Left lung (tissue), 10 donors: ENCODE data around the gene MAGEA9B. TPM values are rescaled to one million over a fixed set of nuclear protein-coding genes. Genes with fewer than 3 reads are reported as not detected.
"Not testable (repeated sequence)": the region's sequence is repeated elsewhere in the genome, so short reads cannot be mapped to it uniquely, and the experiment has no call there.

Source experiments
- ATAC-seq: fragments of 200-7000 bp; cut with Tn5 transposase; one replicate; pipeline ENCODE4 v1.9.1; 2020; ENCODE audit warnings: moderate library complexity
- DNase-seq, 4 donors: peaks; one replicate each; pipeline ENCODE4 v3.0.0-alpha.2; 2013 to 2020
- H3K27ac ChIP-seq, 2 donors: fragments of 200-600 bp; sonication (generic) in 1 of 2; one replicate each; pipeline versions ENCODE4 v1.5.0 to v1.8.0; 2020 to 2021
- H3K27me3 ChIP-seq, 2 donors: fragments of 200-600 bp; sonication (generic) in 1 of 2; one replicate each; pipeline versions ENCODE4 v1.5.0 to v1.8.0; 2020 to 2021
- H3K36me3 ChIP-seq, 2 donors: fragments of 200-600 bp; sonication (generic) in 1 of 2; one replicate each; pipeline versions ENCODE4 v1.5.0 to v1.8.0; 2020 to 2021
- H3K4me1 ChIP-seq, 2 donors: fragments of 200-600 bp; one replicate each; pipeline ENCODE4 v1.8.0; 2021
- H3K4me3 ChIP-seq, 2 donors: fragments of 200-600 bp; sonication (generic) in 1 of 2; one replicate each; pipeline versions ENCODE4 v1.5.0 to v1.8.0; 2020 to 2021; ENCODE audit warnings: mild to moderate bottlenecking in 1 of 2
- H3K9me3 ChIP-seq, 2 donors: fragments of 200-600 bp; sonication (generic) in 1 of 2; one replicate each; pipeline versions ENCODE4 v1.5.0 to v1.8.0; 2020 to 2021
- intact Hi-C, 2 donors: fragments of 100-400 bp; cut with DNase I; formaldehyde crosslinking; loops; one replicate each; pipeline versions ENCODE4 v1.11.2 to v1.14.2; 2022
- polyA plus RNA-seq, 6 donors: library from polyadenylated mRNA; unstranded; fragments of 120-200 nt; gene quantifications; one replicate each; pipeline ENCODE4 v1.2.1, GENCODE V29; 2013; ENCODE audit not compliant: insufficient read length in 6 of 6
- total RNA-seq, 2 donors: library from RNA; stranded (reverse); fragmentation: NEBNext Ultra II Directional; extraction: Animal tissue kit (Norgen Biotek cat#: 25700); gene quantifications; one replicate each; pipeline ENCODE4 v1.2.1, GENCODE V29; 2021
- TF ChIP-seq, protein P1 (sequence below), 2 donors: fragments of 200-600 bp; sonication (generic) in 1 of 2; IDR thresholded peaks; one replicate each; pipeline versions ENCODE4 v1.5.0 to v1.8.0; 2021; ENCODE audit warnings: antibody characterized with exemption in 2 of 2
- donor health status: DM: no; HTN: yes; CAD: no.
- donor health status: DM: no; HTN: no; CAD: no.

MAGEA9B gene
- total and polyA plus RNA-seq, 8 donors = not detected

GRCh38 chrX:149628768-149629167, 41.5 kb upstream of the MAGEA9B start:
- ATAC-seq (no peak), DNase-seq (no peak)
- TF ChIP-seq, protein P1, sequence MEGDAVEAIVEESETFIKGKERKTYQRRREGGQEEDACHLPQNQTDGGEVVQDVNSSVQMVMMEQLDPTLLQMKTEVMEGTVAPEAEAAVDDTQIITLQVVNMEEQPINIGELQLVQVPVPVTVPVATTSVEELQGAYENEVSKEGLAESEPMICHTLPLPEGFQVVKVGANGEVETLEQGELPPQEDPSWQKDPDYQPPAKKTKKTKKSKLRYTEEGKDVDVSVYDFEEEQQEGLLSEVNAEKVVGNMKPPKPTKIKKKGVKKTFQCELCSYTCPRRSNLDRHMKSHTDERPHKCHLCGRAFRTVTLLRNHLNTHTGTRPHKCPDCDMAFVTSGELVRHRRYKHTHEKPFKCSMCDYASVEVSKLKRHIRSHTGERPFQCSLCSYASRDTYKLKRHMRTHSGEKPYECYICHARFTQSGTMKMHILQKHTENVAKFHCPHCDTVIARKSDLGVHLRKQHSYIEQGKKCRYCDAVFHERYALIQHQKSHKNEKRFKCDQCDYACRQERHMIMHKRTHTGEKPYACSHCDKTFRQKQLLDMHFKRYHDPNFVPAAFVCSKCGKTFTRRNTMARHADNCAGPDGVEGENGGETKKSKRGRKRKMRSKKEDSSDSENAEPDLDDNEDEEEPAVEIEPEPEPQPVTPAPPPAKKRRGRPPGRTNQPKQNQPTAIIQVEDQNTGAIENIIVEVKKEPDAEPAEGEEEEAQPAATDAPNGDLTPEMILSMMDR (IDR thresholded peaks at IDR 0.05) = no peak
- intact Hi-C loops = no loop called here
- Histone ChIP-seq H3K9me3 (no peaks in the 10 kb centered on the region), H3K27me3 (no peaks in the 10 kb centered on the region), H3K4me1 (peaks cover 0 to 7% of the 10 kb centered on the region in 2 donors), H3K27ac (no peak overlapping the region), H3K36me3 (no peaks in the 10 kb centered on the region), H3K4me3 (no peak overlapping the region)

- ATAC-seq (no peak), DNase-seq (no peak)
- H3K36me3 ChIP-seq = no peaks in the 10 kb centered on the region
- TF ChIP-seq, protein P1 (IDR thresholded peaks at IDR 0.05) = no peak
- no peak overlapping the region for H3K4me3 ChIP-seq
- H3K27ac ChIP-seq = no peak overlapping the region
- H3K9me3 ChIP-seq = no peaks in the 10 kb centered on the region
- no peaks in the 10 kb centered on the region for H3K27me3 ChIP-seq
- intact Hi-C loops = no loop called here
- H3K4me1 ChIP-seq = peaks cover 0 to 7% of the 10 kb centered on the region in 2 donors
Observed at GRCh38 chrX:149628280-149628679, 41.0 kb upstream of the MAGEA9B start.

GRCh38 chrX:149626829-149627228, 39.6 kb upstream of the MAGEA9B start:
- DNase-seq, H3K4me1 ChIP-seq, H3K9me3 ChIP-seq, H3K27me3 ChIP-seq, H3K27ac ChIP-seq, ATAC-seq, intact Hi-C loops, H3K4me3 ChIP-seq, H3K36me3 ChIP-seq: not testable (repeated sequence)

GRCh38 chrX:149619662-149620061, 32.4 kb upstream of the MAGEA9B start:
- H3K4me1 ChIP-seq, H3K27me3 ChIP-seq, H3K27ac ChIP-seq, DNase-seq, H3K4me3 ChIP-seq, H3K36me3 ChIP-seq, intact Hi-C loops, H3K9me3 ChIP-seq, ATAC-seq: not testable (repeated sequence)

DNA sequence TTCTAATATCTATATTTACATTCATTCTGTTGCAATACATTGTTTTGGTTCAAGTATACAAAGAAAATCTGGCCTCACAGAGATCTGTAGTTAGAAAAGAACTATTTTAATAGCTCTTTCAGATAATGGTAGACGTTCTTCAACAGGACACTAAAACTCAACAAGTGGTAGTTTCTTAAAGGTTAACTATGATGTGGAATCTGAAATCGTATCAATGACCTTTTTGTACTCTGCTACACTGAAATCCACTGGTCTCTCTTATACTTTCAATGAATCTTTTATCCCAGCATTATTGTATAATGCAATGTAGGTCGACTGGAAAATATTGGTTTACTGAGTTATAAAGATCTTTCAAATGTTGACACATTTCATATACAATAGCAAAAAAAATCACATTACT, 31.6 kb upstream of the MAGEA9B start:
- ATAC-seq = no peak
- H3K27ac ChIP-seq = no peak overlapping the region
- H3K27me3 ChIP-seq = no peaks in the 10 kb centered on the region
- H3K9me3 ChIP-seq = no peaks in the 10 kb centered on the region
- H3K4me1 ChIP-seq = no peaks in the 10 kb centered on the region
- TF ChIP-seq, protein P1 (IDR thresholded peaks at IDR 0.05) = no peak
- H3K4me3 ChIP-seq = no peak overlapping the region
- H3K36me3 ChIP-seq = no peaks in the 10 kb centered on the region
- no peak for DNase-seq
- intact Hi-C loops = no loop called here

- no peaks in the 10 kb centered on the region for H3K9me3 ChIP-seq
- H3K36me3 ChIP-seq = no peaks in the 10 kb centered on the region
- intact Hi-C loops = no loop called here
- TF ChIP-seq, protein P1 (IDR thresholded peaks at IDR 0.05) = no peak
- DNase-seq (no peak), ATAC-seq (no peak)
- H3K27me3 ChIP-seq = no peaks in the 10 kb centered on the region
- no peak overlapping the region for H3K27ac ChIP-seq
- no peaks in the 10 kb centered on the region for H3K4me1 ChIP-seq
- H3K4me3 ChIP-seq = no peak overlapping the region
Observed at GRCh38 chrX:149611623-149612175, 24.4 kb upstream of the MAGEA9B start.
